ENCODE data around the gene AGBL1.

- TF ChIP-seq ZNF331 (CRISPR knock-in tag; IDR thresholded peaks at IDR 0.05; ENCODE audit: low read depth) = no peak
- TF ChIP-seq CTCF (conservative IDR thresholded peaks at IDR 0.05; ENCODE audit: low read depth in 2 of 2) = no peak
- TF ChIP-seq, protein P1, sequence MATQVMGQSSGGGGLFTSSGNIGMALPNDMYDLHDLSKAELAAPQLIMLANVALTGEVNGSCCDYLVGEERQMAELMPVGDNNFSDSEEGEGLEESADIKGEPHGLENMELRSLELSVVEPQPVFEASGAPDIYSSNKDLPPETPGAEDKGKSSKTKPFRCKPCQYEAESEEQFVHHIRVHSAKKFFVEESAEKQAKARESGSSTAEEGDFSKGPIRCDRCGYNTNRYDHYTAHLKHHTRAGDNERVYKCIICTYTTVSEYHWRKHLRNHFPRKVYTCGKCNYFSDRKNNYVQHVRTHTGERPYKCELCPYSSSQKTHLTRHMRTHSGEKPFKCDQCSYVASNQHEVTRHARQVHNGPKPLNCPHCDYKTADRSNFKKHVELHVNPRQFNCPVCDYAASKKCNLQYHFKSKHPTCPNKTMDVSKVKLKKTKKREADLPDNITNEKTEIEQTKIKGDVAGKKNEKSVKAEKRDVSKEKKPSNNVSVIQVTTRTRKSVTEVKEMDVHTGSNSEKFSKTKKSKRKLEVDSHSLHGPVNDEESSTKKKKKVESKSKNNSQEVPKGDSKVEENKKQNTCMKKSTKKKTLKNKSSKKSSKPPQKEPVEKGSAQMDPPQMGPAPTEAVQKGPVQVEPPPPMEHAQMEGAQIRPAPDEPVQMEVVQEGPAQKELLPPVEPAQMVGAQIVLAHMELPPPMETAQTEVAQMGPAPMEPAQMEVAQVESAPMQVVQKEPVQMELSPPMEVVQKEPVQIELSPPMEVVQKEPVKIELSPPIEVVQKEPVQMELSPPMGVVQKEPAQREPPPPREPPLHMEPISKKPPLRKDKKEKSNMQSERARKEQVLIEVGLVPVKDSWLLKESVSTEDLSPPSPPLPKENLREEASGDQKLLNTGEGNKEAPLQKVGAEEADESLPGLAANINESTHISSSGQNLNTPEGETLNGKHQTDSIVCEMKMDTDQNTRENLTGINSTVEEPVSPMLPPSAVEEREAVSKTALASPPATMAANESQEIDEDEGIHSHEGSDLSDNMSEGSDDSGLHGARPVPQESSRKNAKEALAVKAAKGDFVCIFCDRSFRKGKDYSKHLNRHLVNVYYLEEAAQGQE (IDR thresholded peaks at IDR 0.05; ENCODE audit: unreplicated experiment) = no peak
Observed at GRCh38 chr15:86663304-86663703, 583.6 kb downstream of the AGBL1 start.

Measured in GM23338 (cell line).